Lung microvascular endothelial cell (primary cell): ENCODE results near the gene AP5M1. TPM values are rescaled to one million over a fixed set of nuclear protein-coding genes. Genes with fewer than 3 reads are reported as not detected.
"Not testable (repeated sequence)": the region's sequence is repeated elsewhere in the genome, so short reads cannot be mapped to it uniquely, and the experiment has no call there.

Source experiments
- DNase-seq, 2 donors: peaks; one replicate each; pipeline versions ENCODE4 v3.0.0 to v3.0.0-alpha.2; 2010; ENCODE audit warnings: low read depth in 2 of 2
- total RNA-seq: library from RNA; depleted of rRNA; stranded (reverse); fragments of >200 nt; gene quantifications from 2 replicates; pipeline ENCODE4 v1.2.1, GENCODE V29; 2014

Gene AP5M1
- total RNA-seq, 1 donor from 2014 or later, result 10.9 TPM

DNA sequence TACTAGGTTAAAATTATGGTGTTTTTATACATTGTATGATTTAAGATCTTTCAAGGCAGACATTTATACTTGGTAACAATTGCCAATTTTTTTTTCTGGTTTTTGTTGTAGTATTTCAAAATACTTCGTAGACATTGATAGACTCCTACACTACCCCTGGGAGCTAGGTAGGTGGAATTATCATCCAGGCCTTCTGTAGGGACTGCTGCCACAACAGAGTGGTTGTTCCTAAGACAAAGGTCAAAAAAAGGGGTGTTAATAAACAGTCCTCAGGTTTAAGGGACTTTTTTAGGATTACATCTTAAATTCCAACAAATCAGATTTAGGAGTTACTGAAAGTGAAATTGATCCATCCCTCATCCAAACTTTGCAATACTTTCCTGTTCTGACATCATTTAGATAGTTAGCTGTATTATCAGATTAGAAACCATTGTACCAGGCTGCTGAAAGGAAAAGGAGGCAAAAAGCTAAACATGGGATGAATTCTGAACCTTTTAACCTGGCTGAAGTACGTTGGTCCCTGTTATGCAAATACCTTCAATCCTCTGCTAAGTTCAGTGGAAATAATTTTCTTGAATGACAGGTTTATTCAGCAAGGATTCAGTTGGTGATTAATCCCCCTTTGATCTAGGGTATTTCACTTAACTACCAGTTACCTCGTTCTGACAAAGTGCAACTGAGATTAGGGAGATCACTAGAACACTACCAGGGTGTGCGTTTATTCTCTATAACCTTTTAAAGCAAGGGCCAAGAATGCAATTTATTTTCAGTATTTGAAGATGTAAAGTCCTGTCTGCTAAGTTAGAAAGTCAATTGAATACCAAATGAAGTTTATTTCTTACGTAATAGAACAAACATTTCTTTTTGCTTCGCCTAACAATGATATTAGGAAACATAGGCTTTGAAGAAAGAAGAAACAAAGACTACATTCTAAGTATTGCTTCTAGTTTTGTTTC lies 23.2 kb downstream of the AP5M1 start:
- DNase-seq, result no peak

DNA sequence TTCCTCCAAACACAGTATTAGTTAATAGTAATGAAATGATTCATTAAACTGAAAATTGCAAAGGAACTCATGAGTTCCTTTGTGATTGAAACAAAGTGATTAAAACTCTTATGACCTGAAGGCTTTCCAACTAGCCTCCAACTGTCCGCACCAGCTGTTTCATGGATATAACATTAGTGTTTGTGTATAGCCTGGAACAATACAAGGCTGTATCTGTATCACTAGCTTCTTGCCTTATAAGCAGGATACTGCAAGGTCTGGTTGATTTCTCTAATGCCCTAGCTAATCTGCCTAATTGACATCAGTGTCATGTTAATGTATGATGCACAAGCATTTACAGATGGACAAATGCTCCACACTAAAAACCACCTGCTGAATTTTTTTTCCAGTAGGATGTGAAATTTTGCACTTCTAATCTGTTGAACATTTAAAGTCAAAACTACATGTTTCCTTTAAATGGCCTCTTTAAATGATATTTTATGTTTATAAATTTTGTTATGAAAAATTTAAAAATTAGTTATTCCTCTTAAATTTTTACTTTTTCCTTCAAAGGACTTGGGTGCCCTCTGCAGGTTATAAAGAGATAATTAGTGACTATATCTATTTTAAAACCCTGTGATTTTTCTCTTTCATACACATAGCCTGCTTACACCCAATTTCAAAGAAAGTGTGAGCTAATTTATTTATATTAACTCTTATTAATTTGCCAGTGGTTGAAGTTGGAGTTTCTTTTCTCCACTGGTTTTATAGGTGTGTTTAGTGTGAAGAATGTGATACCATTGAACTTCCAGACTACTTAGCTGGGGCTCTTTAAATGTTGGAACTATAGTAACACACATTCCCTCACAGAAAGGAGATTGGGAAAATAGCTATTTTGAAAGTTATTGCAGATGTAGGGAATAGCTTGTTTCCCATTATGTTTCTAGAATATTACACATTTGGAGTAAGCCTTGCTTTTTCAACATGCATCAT lies 25.4 kb downstream of the AP5M1 start:
- DNase-seq, result peak; percentile 32 to 53

GRCh38 chr14:57295239-57295638 lies 26.5 kb downstream of the AP5M1 start:
- no peak for DNase-seq

DNA sequence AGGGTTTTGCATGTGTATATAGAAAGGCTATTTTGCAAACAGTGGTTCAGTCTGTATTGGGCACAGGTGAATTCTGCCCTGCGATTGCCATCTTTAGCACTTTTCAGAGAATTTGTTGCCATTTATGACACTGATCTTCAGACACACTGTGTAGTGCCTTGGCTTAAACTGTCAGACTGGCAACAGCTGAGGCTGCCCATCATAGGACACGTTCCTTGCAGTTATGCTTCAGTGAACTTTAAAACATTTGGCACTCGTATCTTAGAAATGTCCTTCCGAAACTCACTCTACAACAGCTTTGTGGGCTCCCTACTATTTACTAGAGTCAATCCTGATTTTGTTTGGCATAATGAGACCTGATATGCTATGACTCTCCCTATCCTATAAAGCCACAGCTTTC lies 29.1 kb downstream of the AP5M1 start:
- no peak for DNase-seq

DNA sequence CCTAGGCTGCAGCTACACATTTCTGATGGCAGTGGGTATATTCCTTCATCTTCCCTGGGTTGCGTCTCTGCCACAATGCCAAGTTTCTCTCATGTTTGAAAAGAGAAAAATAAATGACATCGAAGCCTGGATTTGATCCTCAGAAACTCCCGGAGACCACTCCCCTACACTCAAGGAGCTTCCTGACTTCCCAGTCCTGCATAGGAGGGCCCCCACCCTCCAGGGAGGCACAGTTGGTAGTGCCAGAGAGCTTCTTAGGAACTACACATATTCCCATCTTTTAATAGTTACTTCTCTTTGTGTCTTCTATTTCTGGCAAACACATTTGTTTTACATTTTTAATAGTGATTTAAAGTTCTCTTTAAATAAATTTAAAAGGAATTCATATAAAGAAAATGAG lies 30.7 kb downstream of the AP5M1 start:
- no peak for DNase-seq

DNA sequence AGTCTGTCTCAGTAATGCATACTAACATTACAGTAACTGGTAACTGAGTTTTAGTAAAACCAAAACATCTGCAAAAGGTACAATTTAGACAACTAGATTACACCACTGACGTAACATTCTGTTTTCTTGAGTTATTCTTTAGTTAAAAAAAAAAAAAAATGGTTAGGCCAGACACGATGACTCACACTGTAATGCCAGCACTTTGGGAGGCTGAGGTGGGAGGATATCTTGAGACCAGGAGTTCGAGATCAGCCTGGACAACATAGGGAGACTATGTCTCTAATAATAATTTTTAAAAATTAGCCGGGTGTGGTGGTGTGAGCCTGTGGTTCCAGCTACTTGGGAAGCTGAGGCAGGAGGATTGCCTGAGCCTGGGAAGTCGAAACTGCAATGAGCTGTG lies 34.1 kb downstream of the AP5M1 start:
- DNase-seq, result no peak

DNA sequence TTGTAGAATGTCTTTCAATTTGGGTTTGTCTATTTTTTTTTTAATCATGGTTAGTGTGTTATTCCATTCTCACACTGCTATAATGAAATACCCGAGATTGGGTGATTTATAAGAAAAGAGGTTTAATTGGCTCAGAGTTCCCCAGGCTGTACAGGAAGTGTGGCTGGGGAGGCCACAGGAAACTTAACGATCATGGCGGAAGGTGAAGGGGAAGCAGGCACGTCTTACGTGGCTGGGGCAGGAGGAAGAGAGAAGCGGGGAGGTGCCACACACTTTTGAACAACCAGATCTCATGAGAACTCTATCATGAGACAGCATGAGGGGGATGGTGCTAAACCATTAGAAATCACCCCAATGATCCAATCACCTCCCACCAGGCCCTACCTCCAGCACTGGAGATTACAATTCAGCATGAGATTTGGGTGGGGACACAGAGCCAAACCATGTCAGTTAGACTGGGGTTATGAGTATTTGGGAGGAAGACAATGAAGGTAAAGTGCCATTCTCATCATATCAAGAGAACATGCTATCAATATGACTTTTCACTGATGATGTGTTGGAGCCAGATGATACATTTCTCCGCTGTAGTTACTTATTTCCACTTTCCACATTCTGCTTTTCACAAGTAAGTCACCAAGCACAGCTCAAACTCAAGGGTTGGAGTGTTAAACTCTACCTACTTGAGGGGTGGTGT lies 45.8 kb downstream of the AP5M1 start:
- DNase-seq, result no peak

GRCh38 chr14:57317248-57317833 lies 48.6 kb downstream of the AP5M1 start:
- peak; percentile 81 to 86 for DNase-seq

DNA sequence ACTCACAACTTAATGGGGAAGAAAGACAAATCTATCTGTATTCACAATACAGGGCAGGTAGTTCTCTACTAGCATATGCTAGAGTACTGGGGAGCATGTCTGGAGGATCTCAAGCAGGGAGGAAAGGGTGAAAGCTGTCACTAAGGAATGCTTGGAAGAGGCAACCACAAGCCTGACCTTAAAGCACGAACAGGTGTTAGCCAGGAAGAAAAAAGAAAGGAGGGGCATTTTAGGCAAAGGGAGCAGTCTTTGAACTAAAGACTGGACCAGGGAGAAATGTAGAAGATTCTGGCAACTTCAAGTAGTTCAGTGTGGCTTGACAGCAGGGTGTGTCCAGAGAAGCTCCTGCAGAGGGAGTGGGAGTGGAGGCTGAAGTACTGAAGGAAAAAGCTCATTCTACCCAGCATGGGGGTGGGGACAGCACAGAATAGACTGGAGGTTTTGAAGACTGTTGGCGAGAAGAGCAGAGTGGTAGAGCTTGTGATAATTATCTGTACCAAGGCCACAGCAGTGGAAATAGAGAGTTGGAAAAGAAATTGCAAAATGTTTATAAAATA lies 50.9 kb downstream of the AP5M1 start:
- no peak for DNase-seq

DNA sequence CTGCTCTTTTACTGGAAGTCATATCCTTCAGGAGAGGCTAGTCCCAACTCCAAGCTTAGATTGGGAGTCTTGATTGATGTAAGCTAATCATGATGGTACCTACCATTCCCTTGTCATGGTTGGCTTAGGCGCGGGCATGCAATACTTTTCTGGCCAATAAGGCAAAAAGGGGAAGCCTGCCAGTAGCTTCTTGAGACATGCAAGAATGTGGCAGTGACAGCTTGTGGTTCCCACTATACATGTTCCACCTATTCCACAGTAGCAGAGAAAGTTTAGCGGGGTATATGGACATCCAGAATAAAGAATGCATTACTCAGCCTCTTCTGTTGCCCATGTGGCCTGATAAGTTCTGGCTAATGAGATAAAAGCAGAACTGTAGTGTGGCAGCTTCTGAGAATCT lies 55.0 kb downstream of the AP5M1 start:
- DNase-seq, result no peak

DNA sequence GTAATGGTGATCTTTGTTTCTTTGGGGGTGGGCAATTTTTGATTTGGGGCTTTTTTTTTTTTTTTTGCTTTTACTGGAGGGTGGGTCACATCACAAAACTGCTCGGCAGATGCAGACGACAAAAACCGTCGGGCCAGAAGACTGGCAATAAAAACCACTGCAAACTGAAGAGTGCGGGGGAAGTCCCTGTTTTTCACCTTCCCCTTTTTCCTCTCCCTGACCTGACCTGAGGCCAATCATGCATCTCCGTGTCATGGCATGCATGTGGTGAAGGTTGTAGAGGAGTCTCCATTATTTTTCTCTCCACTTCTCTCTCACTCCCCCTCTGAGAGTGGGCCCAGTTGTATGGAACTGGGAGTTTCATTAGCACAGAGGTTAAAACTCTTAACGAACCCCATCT lies 57.5 kb downstream of the AP5M1 start:
- DNase-seq, result no peak

DNA sequence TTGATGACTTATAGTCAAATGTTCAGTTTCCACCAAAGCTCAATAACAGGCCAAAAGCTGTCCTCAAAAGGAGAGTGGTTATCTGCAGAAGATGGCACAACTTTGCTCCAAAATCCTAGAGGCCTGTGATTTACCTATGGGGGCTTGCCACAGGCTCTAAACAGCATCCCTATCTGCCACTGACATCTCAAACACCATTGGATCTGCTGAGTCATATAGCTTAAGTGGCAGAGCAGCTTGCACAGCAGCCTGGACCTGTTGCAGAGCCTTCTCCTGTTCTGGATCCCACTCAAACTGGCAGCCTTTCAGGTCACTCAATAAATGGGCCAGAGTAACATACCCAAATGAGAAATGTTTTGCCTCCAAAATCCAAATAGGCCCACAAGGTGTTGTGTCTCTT lies 61.1 kb downstream of the AP5M1 start:
- no peak for DNase-seq

DNA sequence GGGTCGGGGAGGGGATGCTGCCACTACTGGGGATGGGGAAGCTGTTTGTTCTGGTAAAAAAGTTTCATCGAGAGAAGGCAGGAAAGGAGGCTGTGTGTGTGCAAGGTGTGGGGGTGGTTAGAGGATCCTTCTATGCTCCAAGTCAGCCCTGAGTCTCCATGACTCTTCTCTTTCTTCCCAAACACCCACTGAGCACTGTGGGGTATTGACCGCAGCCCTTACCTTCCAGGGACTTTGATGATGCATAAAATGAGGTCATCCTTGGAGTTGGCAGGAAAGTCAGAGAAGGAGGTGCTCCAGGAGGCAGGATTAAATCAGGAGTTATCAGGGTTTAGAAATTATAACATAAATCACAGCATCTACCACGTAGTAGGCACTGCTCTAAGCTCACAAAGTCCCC lies 63.7 kb downstream of the AP5M1 start:
- not testable (repeated sequence) for DNase-seq

GRCh38 chr14:57333726-57334125 lies 65.0 kb downstream of the AP5M1 start:
- not testable (repeated sequence) for DNase-seq

- DNase-seq, result not testable (repeated sequence)
Observed at GRCh38 chr14:57343545-57344297, 75.0 kb downstream of the AP5M1 start.

DNA sequence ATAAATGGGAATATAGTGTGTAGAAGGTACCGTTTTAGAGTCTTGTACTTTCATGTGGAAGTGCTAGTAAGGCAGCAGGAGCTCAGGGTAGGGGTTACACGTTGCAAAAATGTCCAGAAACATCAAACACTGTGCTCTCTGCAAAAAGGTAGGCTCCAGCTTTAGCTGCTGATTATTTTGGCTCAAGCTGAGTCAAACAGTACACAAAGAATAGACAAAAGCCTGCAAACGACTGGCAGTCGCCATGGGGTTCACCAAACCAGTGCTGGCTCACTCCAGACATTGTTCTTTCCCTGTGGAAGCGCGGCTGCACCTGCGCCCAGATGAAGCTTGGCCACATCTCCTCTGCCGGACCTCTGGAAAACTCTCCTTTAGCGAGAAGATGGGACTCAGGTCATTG lies 76.3 kb downstream of the AP5M1 start:
- no peak for DNase-seq

- DNase-seq, result no peak
Observed at GRCh38 chr14:57346741-57347140, 78.0 kb downstream of the AP5M1 start.
